K562 (cell line): ENCODE measurements around the gene PITPNM1. TPM values are rescaled to one million over a fixed set of nuclear protein-coding genes. Genes with fewer than 3 reads are reported as not detected.

ENCODE experiments used
- MGA ChIP-seq: fragments of 450-650 bp; IDR thresholded peaks from 2 replicates; pipeline ENCODE4 v1.6.1; 2016; ENCODE audit warnings: mild to moderate bottlenecking, moderate library complexity
- polyA plus RNA-seq, 8 experiments: library from polyadenylated mRNA; depleted of rRNA in 4 of 8; stranded (reverse) in 5 of 8; unstranded in 3 of 8; fragments of >200 nt; fragmentation: Nextera tagmentation in 2 of 8; fragmentation: Illumina TruSeq in 1 of 8; extraction: Ambion mirVana in 2 of 8; extraction: Trizol in 1 of 8; gene quantifications; 2 replicates each; pipeline versions ENCODE4 v1.2.1 to v1.2.3, GENCODE V29; 2011 to 2014; ENCODE audit warnings: inconsistent platforms in 1 of 8, missing spikeins in 1 of 8
- total RNA-seq, 7 experiments: library from RNA; depleted of rRNA in 6 of 7; stranded (reverse); fragments of >200 nt in 6 of 7; fragmentation: Illumina TruSeq in 2 of 7; extraction: Trizol in 2 of 7; gene quantifications; 2 replicates each; pipeline versions ENCODE4 v1.2.1 to v1.2.3, GENCODE V29; 2011 to 2021; ENCODE audit warnings: low replicate concordance in 1 of 7

Gene PITPNM1
- total and polyA plus RNA-seq, 9 of the 15 experiments (the other 6 are each of a cell fraction or from before 2014, with no cell fraction given), result 0.11 to 53.7 (median 16.0) TPM

GRCh38 chr11:67451658-67451976 is 53.5 kb downstream of the PITPNM1 start (continued):
- no peak for TF ChIP-seq MGA
